HG03521 (cell line): ENCODE data around the gene TMEM200A.

Experiments
- ATAC-seq: cut with Tn5 transposase; IDR thresholded peaks from one replicate; pipeline ENCODE4 v1.9.1; 2021; ENCODE audit warnings: mild to moderate bottlenecking, moderate library complexity; ENCODE audit not compliant: unreplicated experiment

Gene TMEM200A

DNA sequence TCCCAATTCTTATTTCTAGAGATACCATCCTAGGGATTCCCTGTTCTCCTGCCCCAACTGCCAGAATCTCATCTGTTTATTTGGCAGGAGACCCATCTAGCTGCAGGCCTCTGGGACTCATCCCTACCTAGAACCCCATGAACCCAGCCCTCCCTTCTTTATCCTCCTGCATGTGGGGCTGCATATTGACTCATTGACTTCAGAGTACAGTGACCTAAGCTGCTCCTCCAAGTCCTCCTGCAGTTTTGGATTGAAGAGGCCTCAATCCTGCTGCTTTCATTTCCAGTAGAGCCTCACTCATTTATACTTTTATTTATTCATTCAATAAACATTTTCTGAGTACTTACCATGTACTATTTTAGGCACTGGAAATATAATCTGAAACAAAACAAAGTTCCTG, 11.6 kb downstream of the TMEM200A start:
- no peak for ATAC-seq

DNA sequence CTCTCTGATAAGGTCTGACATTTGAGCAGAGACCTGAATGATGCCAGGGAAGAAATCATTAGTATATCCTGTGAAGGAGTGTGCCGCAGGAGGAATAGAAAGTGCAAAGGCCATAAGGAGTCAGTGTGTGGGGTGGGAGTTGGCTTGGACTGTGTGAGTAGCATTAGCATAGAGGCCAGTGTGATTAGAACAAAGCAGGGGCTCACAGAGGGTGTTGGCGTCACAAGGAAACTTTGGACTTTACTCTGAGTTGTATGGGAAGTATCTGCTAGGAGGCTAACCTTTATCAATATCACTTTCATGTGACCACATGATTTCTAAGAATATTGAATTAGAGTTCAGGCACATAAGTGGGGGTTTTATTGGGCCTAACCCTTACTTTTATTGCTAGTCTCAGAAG, 12.1 kb downstream of the TMEM200A start:
- ATAC-seq: no peak

DNA sequence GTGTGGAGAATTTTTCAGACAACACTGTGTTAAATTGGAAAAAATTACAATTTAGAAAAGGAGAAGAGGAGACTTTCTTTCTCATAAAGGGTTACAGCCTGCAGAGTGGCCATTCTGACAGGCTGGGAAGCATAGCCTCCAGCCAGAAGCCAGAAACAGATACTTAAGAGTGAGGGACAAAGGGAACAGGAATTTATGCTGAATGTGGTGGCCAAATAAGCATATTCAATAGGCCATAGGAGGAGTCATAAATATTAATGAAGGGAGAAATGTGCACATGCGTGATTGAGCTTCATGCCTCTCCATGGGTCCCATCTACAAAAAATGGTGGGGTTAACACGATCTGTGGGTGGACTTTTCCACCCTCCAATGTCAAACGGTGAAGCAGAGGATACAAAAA, 13.4 kb downstream of the TMEM200A start:
- no peak for ATAC-seq

DNA sequence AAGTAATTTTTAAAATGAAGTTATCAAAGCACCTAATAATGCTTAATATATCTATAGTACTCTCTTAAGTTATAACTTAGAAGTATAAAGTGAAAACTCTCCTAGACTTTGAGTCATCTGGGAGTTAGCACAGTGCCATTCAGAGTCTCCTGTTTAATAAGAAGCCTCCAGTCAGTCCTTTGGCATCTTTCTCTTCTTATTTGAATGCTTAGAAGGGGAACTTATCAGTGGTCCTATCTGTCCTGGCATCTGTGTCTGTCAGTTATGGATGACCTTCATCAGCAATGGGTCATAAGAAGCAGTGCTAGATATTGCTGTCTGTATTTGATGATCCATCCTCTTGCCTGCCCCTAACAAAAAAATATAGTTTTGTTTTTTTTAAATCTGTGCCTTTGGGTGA, 15.2 kb downstream of the TMEM200A start:
- no peak for ATAC-seq

DNA sequence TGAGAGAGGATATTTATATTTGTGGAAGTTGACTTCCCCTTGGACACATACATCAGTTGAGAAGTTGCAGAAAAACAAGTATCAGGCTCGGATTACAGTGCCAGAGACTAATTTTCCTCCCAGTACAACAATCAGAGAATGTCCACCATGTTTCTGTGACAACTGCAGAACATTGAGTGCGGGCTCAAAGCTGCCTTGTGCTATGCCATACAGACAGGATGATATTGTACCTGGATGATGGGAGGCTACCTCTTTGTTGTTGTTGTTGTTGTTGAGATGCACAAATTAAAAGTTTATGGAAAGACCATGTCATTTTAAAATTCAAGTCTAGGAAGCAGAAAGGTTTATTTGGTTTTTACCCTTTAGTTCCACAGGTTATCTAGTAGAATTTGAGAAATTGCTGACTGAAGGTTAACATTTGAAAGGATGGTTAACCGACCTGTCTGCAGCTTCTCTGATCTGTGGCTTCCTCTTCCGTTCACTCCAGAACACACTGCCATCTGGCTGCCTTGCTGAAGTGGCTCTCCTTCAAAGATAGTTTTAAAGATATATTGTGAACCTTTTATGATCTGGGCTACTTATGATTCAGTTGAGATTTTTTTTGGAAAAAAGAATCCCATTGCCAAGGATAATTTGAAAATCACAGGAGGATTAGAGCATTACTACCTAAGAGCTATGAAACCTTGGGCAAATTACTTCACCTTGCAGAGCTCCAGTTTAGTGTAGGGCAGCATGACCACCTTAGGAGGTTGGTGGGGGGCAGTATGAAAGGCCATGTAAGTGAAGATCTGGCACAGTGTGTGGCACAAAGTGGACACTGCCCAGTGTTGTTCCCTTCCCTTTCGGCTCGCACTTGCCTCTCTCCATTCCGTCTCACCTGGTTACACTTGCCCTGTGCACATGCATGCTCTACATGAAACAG, 15.9 kb downstream of the TMEM200A start:
- no peak for ATAC-seq

DNA sequence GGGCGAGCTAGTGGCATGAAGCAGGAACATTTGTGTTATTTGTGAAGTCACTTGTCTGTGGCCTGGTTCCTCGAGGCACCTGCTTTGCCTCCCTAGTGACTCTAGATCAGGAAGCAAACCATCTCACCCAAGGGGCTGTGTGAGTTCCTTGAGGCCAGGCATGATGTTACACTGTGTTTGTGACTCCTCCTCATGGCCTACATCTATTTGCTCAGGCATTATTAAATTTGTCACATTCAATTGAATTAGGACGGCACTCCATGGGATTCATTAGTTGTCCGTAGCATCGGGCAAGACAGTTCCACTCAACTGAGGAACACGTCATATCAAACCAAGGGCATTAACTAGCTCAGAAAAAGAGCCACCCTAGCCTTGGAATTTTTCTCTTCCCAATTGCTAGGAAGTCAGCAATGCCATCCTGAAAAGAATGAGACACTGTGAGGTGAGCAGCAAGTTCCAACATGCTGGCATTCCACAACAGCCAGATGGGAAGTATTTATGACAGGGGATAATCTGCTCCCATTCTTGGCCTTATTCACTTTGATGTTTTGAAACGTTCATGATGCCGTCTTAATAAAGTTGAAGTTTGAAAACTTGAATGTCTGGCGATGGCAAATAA, 17.2 kb downstream of the TMEM200A start:
- ATAC-seq: no peak

DNA sequence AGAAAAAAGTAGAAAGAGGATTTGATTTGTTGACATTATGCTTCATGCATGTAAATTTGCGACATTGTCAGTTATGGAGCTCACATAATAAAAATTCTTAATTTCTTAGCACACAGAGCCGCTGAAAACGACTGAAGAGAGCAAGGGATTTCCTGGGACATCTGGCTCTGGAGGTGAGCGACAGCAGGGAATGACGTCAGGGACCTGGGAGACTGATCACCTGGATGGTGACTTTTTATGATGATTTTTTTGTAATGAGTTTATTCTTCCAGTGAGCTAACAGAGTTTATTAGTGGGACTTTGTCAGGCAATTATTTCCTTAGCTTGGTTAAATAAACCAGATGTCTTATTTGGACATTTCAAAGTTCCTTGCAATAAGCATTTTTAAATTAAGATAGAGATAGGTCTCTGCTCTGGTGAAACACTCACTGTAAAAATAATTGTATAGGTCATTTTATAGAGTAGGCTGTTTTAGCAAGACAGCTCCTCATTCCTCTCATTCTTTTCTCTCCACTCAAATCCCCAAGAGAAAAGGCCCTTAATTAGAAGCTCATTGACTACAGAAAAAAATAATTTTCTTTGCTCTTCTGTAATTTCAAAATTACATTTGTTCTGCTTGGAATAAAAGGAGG, 19.4 kb downstream of the TMEM200A start:
- ATAC-seq: no peak

DNA sequence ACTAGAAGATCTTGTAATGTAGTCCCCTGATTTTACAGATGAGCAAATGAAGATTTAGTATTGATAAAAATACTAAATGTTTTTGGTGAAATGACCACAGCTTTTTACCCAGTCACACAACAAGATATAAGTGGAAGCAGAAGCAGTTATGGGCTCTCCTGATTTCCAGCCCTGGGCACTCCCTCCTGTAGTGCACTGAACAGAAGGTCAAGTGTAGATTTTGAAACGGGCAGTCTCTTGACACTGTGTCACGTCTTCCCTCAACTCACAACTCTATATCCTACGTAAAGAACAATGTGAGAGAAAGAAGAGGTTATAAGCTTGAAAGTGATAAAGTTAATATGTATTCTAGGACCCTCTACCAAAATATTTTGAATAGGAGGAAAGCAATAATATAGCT, 23.3 kb downstream of the TMEM200A start:
- no peak for ATAC-seq

DNA sequence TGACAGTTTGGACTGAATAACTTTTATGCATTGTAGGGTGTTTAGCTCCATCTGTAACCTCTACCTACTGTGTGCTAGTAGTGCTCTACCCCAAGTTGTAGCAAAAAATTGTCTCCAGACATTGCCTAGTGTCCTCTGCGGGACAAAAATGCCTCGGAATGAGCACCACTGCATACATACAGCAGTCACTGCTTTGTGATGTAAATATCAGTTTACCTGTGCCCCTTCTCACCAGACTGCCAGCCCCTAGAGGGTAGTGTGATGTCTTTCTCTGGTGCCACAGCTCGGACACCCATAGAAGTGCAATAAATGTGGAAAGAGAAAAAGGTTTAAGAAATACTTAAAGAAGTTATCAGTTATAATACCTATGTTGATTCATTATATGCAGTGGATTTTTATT, 25.1 kb downstream of the TMEM200A start:
- no peak for ATAC-seq

DNA sequence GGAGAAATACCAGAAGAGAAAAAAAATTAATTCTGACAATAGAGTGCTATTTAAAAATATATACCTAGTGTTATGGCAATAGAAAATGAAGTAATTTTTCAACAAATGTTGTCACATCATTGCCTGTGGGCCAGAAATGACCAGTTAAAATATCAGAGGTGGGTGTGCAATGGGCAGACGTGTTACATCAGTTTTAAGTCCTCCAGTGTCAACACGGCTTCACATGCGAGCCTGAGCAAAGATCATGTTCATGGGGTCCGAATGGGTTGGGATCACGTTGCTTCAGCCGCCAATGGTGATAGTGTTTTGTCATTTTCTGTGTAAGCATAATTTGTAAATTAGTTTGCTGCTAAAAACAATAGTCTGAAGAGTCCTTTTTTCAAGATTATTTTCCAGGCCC, 27.5 kb downstream of the TMEM200A start:
- ATAC-seq: no peak

DNA sequence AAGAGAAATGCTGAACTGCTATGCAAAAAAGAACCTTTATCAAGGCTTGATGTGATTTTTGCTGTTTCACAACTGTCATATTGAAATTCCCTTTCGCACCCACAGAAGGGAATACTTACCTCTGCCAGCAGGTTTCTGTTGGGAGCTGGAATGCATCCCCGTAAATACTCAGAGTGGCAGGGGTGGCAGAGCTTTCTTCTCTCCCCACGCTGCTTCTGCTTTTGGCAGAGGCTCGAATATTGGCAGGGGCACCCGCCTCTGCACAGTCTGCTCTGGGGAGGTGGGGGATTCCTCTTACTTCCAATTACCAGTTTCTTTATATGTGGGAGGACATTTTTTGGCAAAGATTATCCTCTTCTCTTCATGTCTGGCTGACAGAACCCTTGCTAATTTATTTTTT, 28.4 kb downstream of the TMEM200A start:
- no peak for ATAC-seq

DNA sequence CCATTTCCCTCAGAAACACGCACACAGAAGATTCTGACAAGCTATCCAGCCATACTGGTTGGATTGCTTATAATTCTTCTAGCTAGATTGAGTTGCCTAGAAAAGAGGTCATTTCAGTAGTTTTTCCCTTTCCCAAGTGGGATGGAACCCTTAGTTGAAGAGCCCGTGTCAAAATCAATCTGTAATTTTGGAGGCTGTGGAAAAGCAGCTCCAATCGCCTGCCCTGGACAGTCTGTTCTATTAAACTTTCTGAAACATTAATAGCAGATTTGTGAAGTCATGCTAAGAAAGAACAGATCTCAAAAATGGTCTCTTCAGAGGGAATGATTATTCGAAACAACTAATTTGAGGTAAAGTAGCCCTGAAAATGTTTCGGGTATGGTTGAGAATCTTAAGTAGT, 29.3 kb downstream of the TMEM200A start:
- ATAC-seq: no peak

DNA sequence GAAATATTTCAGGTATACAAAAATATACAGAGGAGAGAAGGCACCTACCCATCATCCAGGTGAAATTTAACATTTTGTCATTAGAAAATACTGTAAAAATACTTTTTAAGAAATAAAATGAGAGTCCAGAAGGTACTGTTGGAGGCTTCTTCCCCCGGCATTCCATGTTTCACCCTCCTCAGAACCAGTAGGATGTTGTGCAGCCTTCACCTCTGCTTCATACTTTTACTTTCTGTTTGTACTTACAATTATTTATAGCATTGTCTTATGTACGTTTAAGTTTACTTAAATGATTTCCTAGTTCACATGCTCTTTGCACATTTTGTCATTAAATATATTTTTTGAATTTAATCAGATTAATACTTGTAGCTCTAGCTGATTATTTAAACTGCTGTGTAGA, 30.9 kb downstream of the TMEM200A start:
- no peak for ATAC-seq

DNA sequence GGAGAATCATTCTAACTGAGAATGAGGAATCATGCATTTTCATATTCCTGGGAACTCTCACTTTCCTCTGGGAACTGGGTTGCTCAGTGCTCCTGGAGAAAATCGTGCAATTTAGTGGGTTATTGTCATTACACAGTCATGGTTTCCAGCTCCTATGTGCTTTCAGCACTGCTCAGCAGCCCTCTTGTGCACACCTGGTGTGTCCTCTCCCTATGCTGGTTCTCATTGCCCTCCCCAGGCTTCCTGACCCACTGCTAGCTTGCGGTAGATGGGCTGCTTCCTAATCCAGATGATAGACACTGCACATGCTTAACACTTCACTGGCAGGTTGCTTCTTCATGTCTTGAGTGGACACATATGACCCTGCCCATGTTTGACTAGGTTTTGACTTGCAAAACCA, 39.7 kb downstream of the TMEM200A start:
- ATAC-seq: no peak

DNA sequence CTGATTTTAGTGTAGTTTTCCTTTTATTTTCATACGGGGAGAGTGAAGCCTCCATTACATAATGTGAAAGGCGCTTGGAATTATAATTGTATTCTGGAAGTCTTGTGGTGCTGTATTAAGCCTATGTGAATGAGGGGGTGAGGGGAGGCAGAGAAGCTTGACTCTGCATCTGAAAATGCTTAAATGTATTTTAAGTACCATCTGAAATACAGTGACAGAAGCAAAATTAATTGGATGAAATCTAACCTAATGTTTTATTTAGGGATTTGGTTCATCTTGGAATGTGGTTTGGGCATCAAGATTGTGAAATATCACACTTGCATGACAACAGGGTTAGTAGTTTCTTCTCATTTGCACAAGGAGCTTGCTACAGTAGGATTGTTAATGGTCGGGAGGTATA, 41.2 kb downstream of the TMEM200A start:
- ATAC-seq: no peak

DNA sequence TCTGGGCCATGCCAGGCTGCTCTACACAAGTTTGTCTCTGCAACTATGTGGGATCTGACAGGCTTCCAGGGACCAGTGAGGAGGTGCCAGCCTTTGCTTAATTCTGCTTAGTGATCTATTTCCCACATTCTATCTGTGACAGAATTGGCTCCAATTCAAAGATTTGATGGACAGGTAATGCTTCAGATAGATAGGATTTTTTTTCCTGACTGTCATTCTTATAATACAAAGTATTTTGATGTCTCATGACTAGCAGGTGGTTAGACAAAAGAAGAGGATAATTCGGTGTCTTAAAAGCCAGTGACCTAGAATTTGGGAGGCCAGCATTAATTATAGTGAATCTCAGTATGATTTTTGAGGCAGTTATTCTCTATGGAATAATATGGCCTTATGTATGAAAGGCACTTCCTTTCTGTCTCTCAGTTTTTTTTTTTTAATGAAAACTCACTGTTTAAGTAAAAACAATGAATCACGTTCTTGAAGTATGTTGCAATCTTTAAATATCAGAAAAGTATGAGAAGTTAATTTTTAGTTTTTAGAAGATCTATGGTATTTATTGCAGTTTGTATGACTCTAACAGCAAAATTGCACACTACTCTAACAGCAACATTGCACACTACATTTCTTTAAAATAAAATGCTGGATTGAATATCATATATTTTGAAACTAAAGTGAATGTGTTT, 43.7 kb downstream of the TMEM200A start:
- ATAC-seq: no peak

DNA sequence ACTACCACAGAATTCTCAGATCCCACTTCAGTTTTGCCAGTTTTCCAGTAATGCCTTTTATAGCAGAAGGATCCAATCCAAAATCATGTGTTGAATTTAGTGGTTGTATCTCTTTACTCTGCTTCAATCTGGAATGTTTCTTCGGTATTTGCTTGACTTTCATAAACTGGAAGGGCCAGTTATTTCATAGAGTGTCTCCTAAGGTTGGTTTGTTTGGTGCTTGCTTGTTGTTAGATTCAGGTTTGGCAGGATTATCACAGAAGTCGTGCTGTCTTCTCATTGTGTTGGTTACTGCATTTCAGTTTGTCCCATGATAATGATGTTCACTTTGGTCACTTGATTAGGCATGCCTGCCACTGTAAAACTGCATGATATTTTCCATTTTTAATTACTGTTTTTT, 45.7 kb downstream of the TMEM200A start:
- ATAC-seq: no peak

DNA sequence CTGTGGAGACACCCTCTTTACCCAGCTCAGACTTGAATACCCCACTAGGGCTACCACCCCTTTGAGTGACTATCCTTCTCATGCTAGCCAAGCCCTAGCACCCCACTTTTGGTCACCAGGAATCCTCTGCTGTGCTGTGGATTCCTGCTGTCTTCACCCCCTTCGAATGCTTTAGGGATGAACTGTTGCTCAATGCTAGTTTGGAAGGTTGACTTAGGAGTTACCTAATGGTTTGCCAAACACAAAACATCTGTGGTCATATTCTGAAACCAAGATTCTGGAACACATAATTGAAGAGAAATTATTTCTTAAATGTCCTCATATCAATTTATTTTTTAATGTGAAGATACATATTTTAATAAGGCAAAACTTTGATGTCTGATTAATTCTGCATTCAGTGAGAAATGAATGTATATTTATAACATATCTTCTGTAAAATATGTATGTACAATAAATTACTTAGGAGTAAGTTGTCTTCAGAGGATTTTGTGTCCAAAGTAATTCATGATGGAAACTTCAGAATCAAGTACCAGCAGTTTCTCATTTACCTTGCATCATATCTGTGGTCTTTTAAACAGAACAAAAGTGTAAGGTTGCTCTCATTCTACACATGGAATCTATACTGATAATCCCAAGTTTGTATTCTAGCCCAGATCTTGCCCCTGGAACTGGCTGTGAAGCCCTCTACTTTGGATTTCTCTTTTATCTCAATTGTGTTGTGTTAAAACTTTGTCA, 46.9 kb downstream of the TMEM200A start:
- no peak for ATAC-seq

DNA sequence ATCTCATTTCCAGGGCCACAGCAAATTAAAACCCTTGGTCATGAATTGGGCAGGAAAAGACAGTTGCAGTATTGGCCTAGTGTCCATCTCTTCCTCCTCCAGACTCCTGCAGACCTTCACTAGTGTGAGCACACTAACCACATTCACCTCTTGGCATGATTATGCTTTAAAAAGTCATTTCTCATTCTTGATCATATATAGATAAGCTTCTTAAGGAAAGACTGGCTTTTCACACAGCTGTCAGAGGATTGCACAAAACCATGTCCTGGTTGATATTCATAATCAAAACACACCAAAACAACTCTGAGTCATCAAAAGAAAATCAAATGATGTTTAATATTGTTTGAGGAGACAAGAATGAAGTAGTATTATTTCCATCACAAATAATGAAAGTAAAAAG, 52.1 kb downstream of the TMEM200A start:
- no peak for ATAC-seq

DNA sequence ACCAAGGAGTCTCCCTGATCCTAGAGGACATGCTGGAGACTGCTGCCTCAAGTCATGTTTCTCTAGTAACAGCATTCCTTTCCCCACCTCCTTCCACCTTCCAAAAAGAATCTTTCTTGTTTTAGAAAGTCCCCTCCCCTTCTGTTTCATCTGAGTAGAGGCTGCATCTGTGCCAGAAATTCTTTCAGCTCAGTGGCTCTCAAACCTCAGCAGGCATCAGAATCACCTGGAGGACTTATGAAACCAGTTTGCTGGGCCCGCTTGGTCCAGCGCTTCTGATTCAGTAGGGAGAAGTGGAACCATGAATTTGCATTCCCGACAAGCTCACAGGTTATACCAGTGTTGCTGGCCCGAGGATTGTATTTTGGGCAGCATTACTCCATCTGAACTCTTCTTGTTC, 55.1 kb downstream of the TMEM200A start:
- no peak for ATAC-seq

DNA sequence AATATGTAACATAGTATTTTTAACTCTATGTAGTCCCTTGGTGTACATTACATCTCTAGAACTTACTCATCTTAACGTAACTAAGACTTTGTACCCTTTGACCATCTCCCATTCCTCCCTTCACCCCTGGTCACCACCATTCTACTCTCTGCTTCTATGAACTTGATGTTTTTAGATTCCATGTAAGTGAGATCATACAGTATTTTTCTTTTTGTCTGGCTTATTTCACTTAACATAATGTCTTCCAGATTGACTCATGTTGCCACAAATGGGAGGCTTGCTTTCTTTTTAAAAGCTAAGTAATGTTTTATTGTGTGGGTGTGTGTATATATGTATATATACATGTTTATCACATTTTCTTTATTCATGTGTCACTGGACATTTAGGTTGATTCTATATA, 55.8 kb downstream of the TMEM200A start:
- no peak for ATAC-seq
